Measurements from ENCODE around the gene RNF114. TPM values are rescaled to one million over a fixed set of nuclear protein-coding genes. Genes with fewer than 3 reads are reported as not detected.

The RNF114 gene
- polyA plus RNA-seq, 1 donor (not counting 4 experiments of a cell fraction or from before 2014, with no cell fraction given), result 58.4 TPM

DNA sequence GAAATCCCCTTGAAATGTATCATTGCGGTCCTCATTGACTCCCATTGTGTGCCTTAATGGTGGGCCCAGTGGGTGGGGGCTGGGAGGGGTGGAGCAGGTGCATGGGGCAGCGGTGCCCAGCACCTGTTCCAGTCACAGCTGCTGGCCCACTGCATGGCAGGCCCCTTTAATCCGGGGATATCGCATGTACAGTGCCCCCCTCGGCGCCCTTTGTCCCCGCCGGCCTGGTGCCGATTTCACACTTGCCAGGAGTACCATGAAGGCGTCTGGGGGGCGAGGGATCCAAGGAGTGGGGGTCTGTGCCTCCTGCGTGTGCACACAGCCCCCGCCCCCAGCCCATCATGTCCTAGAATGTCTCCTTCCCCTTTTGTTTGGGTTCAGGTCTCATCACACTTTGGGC is 49.4 kb downstream of the RNF114 start:
- Histone ChIP-seq H3K4me1 (ENCODE audit: control insufficient read depth, extremely low read depth, insufficient read depth, low read length) (peaks cover 9% of the 10 kb centered on the region), H3K9ac (ENCODE audit: control insufficient read depth, extremely low read depth, insufficient read depth, low read length) (no peak overlapping the region), H3K79me2 (ENCODE audit: control insufficient read depth, insufficient read depth, low read length) (no peaks in the 10 kb centered on the region), H3K27ac (ENCODE audit: control insufficient read depth, insufficient read depth, low read length) (no peak overlapping the region), H3K4me3 (ENCODE audit: control insufficient read depth in 2 of 3, extremely low read depth in 1 of 3, insufficient read depth in 2 of 3, low read depth in 1 of 3, low read length in 3 of 3) (no peak overlapping the region), H3K9me1 (ENCODE audit: control insufficient read depth, extremely low read depth, insufficient read depth, low read length) (no peaks in the 10 kb centered on the region), H2AFZ (ENCODE audit: control insufficient read depth, low read length) (no peak overlapping the region), H4K20me1 (ENCODE audit: control insufficient read depth, extremely low read depth, insufficient read depth, low read length) (no peaks in the 10 kb centered on the region), H3K4me2 (ENCODE audit: control insufficient read depth, extremely low read depth, insufficient read depth, low read depth, low read length) (no peak overlapping the region), H3K9me3 (ENCODE audit: control insufficient read depth, low read depth, low read length) (no peaks in the 10 kb centered on the region), H3K27me3 (ENCODE audit: control insufficient read depth, extremely low read depth, insufficient read depth, low read length) (peaks cover 24% of the 10 kb centered on the region), H3K36me3 (ENCODE audit: control insufficient read depth in 2 of 2, extremely low read depth in 1 of 2, insufficient read depth in 2 of 2, low read length in 2 of 2) (no peaks in the 10 kb centered on the region)
- DNase-seq (ENCODE audit: low read depth, low spot score), result no peak
- no peak for FAIRE-seq
- dilution Hi-C loops (cut with MboI; ENCODE audit: extremely low pct_ligation_motif_present, low sequenced_read_pairs), result no loop called here
- TF ChIP-seq, protein P1, sequence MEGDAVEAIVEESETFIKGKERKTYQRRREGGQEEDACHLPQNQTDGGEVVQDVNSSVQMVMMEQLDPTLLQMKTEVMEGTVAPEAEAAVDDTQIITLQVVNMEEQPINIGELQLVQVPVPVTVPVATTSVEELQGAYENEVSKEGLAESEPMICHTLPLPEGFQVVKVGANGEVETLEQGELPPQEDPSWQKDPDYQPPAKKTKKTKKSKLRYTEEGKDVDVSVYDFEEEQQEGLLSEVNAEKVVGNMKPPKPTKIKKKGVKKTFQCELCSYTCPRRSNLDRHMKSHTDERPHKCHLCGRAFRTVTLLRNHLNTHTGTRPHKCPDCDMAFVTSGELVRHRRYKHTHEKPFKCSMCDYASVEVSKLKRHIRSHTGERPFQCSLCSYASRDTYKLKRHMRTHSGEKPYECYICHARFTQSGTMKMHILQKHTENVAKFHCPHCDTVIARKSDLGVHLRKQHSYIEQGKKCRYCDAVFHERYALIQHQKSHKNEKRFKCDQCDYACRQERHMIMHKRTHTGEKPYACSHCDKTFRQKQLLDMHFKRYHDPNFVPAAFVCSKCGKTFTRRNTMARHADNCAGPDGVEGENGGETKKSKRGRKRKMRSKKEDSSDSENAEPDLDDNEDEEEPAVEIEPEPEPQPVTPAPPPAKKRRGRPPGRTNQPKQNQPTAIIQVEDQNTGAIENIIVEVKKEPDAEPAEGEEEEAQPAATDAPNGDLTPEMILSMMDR (optimal IDR thresholded peaks at IDR 0.05 in 1 of 3, IDR thresholded peaks at IDR 0.05 in 1 of 3, conservative IDR thresholded peaks at IDR 0.05 in 1 of 3; ENCODE audit: extremely low read depth in 1 of 3, insufficient read depth in 2 of 3, low read length in 3 of 3), result no peak
- TF ChIP-seq EZH2 (IDR thresholded peaks at IDR 0.05; ENCODE audit: low read length), result no peak

DNA sequence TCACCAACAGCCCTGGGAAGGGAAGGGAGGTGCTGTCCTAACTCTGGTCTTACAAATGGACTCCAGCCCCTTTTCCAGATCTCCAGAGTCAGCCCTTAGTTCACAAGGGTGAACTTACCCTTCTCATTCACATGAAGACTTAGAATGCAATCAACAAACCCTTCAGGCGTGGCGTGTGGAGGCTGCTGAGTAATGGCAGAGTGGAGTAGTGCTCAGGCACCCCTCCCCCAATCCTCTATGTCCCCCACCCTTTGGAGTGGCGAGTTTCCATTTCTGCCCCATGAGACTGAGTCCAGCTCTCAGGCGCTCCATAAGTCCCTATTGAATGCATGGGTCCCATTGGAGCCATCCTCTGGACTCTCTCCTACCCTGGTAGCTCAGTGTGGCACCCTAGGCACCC is 49.9 kb downstream of the RNF114 start:
- no peak overlapping the region for H2AFZ ChIP-seq (ENCODE audit: control insufficient read depth, low read length)
- peaks cover 20% of the 10 kb centered on the region for H3K27me3 ChIP-seq (ENCODE audit: control insufficient read depth, extremely low read depth, insufficient read depth, low read length)
- peaks cover 9% of the 10 kb centered on the region for H3K4me1 ChIP-seq (ENCODE audit: control insufficient read depth, extremely low read depth, insufficient read depth, low read length)
- no peak overlapping the region for H3K4me2 ChIP-seq (ENCODE audit: control insufficient read depth, extremely low read depth, insufficient read depth, low read depth, low read length)
- TF ChIP-seq, protein P1 (optimal IDR thresholded peaks at IDR 0.05 in 1 of 3, IDR thresholded peaks at IDR 0.05 in 1 of 3, conservative IDR thresholded peaks at IDR 0.05 in 1 of 3; ENCODE audit: extremely low read depth in 1 of 3, insufficient read depth in 2 of 3, low read length in 3 of 3), result no peak
- no peak for TF ChIP-seq EZH2 (IDR thresholded peaks at IDR 0.05; ENCODE audit: low read length)
- no peak for DNase-seq (ENCODE audit: low read depth, low spot score)
- H3K9me3 ChIP-seq (ENCODE audit: control insufficient read depth, low read depth, low read length), result no peaks in the 10 kb centered on the region
- no peaks in the 10 kb centered on the region for H3K9me1 ChIP-seq (ENCODE audit: control insufficient read depth, extremely low read depth, insufficient read depth, low read length)
- dilution Hi-C loops (cut with MboI; ENCODE audit: extremely low pct_ligation_motif_present, low sequenced_read_pairs), result no loop called here
- H3K9ac ChIP-seq (ENCODE audit: control insufficient read depth, extremely low read depth, insufficient read depth, low read length), result no peak overlapping the region
- no peak overlapping the region for H3K4me3 ChIP-seq (ENCODE audit: control insufficient read depth in 2 of 3, extremely low read depth in 1 of 3, insufficient read depth in 2 of 3, low read depth in 1 of 3, low read length in 3 of 3)
- no peaks in the 10 kb centered on the region for H3K36me3 ChIP-seq (ENCODE audit: control insufficient read depth in 2 of 2, extremely low read depth in 1 of 2, insufficient read depth in 2 of 2, low read length in 2 of 2)
- H3K79me2 ChIP-seq (ENCODE audit: control insufficient read depth, insufficient read depth, low read length), result no peaks in the 10 kb centered on the region
- FAIRE-seq, result no peak
- no peak overlapping the region for H3K27ac ChIP-seq (ENCODE audit: control insufficient read depth, insufficient read depth, low read length)
- no peaks in the 10 kb centered on the region for H4K20me1 ChIP-seq (ENCODE audit: control insufficient read depth, extremely low read depth, insufficient read depth, low read length)
